ENCODE results near the gene NRROS. TPM values are rescaled to one million over a fixed set of nuclear protein-coding genes. Genes with fewer than 3 reads are reported as not detected.

NRROS gene
- total and polyA plus RNA-seq, 2 of the 13 experiments (the other 11 are each of a cell fraction or from before 2014, with no cell fraction given): not detected

DNA sequence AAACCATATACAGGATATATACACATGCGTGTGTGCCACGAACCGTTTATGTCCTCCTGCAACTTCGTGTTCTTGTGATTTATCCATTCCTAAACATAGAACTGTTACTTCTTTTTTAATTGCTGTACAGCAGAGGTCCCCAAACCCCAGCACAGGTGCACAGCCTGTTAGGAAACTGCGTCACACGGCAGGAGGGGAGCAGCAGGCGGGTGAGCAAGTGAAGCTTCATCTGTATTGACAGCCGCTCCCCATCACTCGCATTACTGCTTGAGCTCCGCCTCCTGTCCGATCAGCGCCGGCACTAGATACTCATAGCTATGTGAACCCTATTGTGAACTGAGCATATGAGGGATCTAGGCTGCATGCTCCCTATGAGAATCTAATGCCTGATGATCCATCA, 34.9 kb upstream of the NRROS start:
- FAIRE-seq: no peak
- in situ Hi-C loops (cut with HindIII; ENCODE audit: extremely low pct_ligation_motif_present, low pct_unique_long_range_greater_than_20kb): no loop called here
- TF ChIP-seq HIVEP1 (CRISPR knock-in tag; IDR thresholded peaks at IDR 0.05) (no peak), ZNF746 (CRISPR knock-in tag; IDR thresholded peaks at IDR 0.05) (no peak), ZBTB1 (CRISPR knock-in tag; IDR thresholded peaks at IDR 0.05; ENCODE audit: borderline replicate concordance) (no peak), FLYWCH1 (CRISPR knock-in tag; IDR thresholded peaks at IDR 0.05) (no peak), ZNF264 (CRISPR knock-in tag; IDR thresholded peaks at IDR 0.05) (no peak), ZNF33A (CRISPR knock-in tag; IDR thresholded peaks at IDR 0.05; ENCODE audit: borderline replicate concordance) (no peak)

DNA sequence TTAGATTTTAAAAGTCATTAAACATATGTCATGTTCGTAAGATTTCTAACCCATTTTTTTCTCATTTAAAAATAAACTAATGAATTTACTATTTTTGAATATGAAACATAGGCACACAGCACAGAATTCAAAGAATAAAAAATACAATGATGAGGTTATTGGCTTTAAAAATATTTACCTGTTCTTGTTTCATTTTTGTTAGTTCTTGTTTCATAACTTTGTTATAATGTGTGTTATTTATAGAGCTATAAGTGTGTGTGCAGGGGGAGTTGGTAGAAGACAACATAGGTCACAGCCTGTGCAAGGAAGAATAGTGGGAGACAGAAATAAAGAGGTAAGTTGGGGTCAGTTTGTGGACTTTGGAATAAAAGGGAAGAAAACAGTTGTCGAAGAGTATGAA, 30.8 kb upstream of the NRROS start:
- CTCF ChIA-PET (ENCODE audit: low intra/inter-chr PET ratio, low total read pairs): interaction anchor here (1.2 to 3.4 kb wide), 3 partner anchors 76 to 361 kb away, joined by 3 to 59 read pairs (median 5); no protein-coding TSS in a partner anchor
- WGBS (ENCODE audit: low lambda C conversion rate): 5% methylated on average over 2 of the region's 2 CpGs
- DNase-seq (ENCODE audit: low spot score) (no peak), ATAC-seq (no peak), FAIRE-seq (no peak)
- H3K36me3 ChIP-seq (replicated peaks in 1 of 2; ENCODE audit: control insufficient read depth in 1 of 2, insufficient read depth in 2 of 2, low read length in 2 of 2): no peaks in the 10 kb centered on the region
- H3K27me3 ChIP-seq (ENCODE audit: control insufficient read depth in 1 of 2, insufficient read depth in 2 of 2, low read length in 2 of 2): peaks cover 0 to 27% of the 10 kb centered on the region in 2 experiments; a peak in 3 of 5 replicates
- no peaks in the 10 kb centered on the region for H3K79me2 ChIP-seq (ENCODE audit: insufficient read depth, low read length)
- H3K27ac ChIP-seq (ENCODE audit: extremely low read length, insufficient read depth, low read length): no peak overlapping the region
- in situ Hi-C loops (cut with HindIII; ENCODE audit: extremely low pct_ligation_motif_present, low pct_unique_long_range_greater_than_20kb): loop anchor here (5.0 kb wide), 1 partner anchor 79 kb away; no protein-coding TSS in a partner anchor
- intact Hi-C loops (cut with micrococcal nuclease; ENCODE audit: unreplicated experiment): loop anchor here (1.0 kb wide), 2 partner anchors 77 to 334 kb away; partner anchors contain the start of gene NCBP2
- no peak overlapping the region for H3K4me3 ChIP-seq (replicated peaks in 1 of 3; ENCODE audit: insufficient read depth in 1 of 3, low read depth in 2 of 3, low read length in 3 of 3)
- H3K9me3 ChIP-seq (ENCODE audit: low read length): no peaks in the 10 kb centered on the region
- H3K9ac ChIP-seq (ENCODE audit: insufficient read depth, low read depth, low read length): no peak overlapping the region
- H3K4me1 ChIP-seq (ENCODE audit: insufficient read depth, low read length): peaks cover 18% of the 10 kb centered on the region
- no TSS peak for BruUV-seq (replicated peaks)
- no peak overlapping the region for H2AFZ ChIP-seq (ENCODE audit: low read length)
- POLR2A ChIA-PET: no interaction called here
- no peak overlapping the region for H3K4me2 ChIP-seq (ENCODE audit: low read depth, low read length)
- no peaks in the 10 kb centered on the region for H4K20me1 ChIP-seq (ENCODE audit: insufficient read depth, low read length)
- TF ChIP-seq, protein P1, sequence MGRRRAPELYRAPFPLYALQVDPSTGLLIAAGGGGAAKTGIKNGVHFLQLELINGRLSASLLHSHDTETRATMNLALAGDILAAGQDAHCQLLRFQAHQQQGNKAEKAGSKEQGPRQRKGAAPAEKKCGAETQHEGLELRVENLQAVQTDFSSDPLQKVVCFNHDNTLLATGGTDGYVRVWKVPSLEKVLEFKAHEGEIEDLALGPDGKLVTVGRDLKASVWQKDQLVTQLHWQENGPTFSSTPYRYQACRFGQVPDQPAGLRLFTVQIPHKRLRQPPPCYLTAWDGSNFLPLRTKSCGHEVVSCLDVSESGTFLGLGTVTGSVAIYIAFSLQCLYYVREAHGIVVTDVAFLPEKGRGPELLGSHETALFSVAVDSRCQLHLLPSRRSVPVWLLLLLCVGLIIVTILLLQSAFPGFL (CRISPR knock-in tag; IDR thresholded peaks at IDR 0.05): no peak
- TF ChIP-seq, protein P2, sequence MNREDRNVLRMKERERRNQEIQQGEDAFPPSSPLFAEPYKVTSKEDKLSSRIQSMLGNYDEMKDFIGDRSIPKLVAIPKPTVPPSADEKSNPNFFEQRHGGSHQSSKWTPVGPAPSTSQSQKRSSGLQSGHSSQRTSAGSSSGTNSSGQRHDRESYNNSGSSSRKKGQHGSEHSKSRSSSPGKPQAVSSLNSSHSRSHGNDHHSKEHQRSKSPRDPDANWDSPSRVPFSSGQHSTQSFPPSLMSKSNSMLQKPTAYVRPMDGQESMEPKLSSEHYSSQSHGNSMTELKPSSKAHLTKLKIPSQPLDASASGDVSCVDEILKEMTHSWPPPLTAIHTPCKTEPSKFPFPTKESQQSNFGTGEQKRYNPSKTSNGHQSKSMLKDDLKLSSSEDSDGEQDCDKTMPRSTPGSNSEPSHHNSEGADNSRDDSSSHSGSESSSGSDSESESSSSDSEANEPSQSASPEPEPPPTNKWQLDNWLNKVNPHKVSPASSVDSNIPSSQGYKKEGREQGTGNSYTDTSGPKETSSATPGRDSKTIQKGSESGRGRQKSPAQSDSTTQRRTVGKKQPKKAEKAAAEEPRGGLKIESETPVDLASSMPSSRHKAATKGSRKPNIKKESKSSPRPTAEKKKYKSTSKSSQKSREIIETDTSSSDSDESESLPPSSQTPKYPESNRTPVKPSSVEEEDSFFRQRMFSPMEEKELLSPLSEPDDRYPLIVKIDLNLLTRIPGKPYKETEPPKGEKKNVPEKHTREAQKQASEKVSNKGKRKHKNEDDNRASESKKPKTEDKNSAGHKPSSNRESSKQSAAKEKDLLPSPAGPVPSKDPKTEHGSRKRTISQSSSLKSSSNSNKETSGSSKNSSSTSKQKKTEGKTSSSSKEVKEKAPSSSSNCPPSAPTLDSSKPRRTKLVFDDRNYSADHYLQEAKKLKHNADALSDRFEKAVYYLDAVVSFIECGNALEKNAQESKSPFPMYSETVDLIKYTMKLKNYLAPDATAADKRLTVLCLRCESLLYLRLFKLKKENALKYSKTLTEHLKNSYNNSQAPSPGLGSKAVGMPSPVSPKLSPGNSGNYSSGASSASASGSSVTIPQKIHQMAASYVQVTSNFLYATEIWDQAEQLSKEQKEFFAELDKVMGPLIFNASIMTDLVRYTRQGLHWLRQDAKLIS (CRISPR knock-in tag; IDR thresholded peaks at IDR 0.05): no peak
- TF ChIP-seq ZNF792 (CRISPR knock-in tag; IDR thresholded peaks at IDR 0.05) (no peak), ZNF124 (CRISPR knock-in tag; IDR thresholded peaks at IDR 0.05) (no peak), FOSL2 (CRISPR knock-in tag; IDR thresholded peaks at IDR 0.05) (no peak)
- TF ChIP-seq, protein P3, sequence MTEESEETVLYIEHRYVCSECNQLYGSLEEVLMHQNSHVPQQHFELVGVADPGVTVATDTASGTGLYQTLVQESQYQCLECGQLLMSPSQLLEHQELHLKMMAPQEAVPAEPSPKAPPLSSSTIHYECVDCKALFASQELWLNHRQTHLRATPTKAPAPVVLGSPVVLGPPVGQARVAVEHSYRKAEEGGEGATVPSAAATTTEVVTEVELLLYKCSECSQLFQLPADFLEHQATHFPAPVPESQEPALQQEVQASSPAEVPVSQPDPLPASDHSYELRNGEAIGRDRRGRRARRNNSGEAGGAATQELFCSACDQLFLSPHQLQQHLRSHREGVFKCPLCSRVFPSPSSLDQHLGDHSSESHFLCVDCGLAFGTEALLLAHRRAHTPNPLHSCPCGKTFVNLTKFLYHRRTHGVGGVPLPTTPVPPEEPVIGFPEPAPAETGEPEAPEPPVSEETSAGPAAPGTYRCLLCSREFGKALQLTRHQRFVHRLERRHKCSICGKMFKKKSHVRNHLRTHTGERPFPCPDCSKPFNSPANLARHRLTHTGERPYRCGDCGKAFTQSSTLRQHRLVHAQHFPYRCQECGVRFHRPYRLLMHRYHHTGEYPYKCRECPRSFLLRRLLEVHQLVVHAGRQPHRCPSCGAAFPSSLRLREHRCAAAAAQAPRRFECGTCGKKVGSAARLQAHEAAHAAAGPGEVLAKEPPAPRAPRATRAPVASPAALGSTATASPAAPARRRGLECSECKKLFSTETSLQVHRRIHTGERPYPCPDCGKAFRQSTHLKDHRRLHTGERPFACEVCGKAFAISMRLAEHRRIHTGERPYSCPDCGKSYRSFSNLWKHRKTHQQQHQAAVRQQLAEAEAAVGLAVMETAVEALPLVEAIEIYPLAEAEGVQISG (CRISPR knock-in tag; IDR thresholded peaks at IDR 0.05): no peak

More for the DNA sequence above, 34.9 kb upstream of the NRROS start:
- Histone ChIP-seq H4K20me1 (ENCODE audit: insufficient read depth, low read length) (no peaks in the 10 kb centered on the region), H3K9ac (ENCODE audit: insufficient read depth, low read depth, low read length) (no peak overlapping the region), H3K9me3 (ENCODE audit: low read length) (no peaks in the 10 kb centered on the region), H3K4me1 (ENCODE audit: insufficient read depth, low read length) (peaks cover 27% of the 10 kb centered on the region), H3K27me3 (ENCODE audit: control insufficient read depth in 1 of 2, insufficient read depth in 2 of 2, low read length in 2 of 2) (peaks cover 2 to 25% of the 10 kb centered on the region in 2 experiments; a peak in 4 of 5 replicates), H2AFZ (ENCODE audit: low read length) (no peak overlapping the region), H3K27ac (ENCODE audit: extremely low read length, insufficient read depth, low read length) (no peak overlapping the region), H3K4me3 (replicated peaks in 1 of 3; ENCODE audit: insufficient read depth in 1 of 3, low read depth in 2 of 3, low read length in 3 of 3) (no peak overlapping the region), H3K4me2 (ENCODE audit: low read depth, low read length) (no peak overlapping the region; the same call in 1 of the 2 replicates), H3K36me3 (replicated peaks in 1 of 2; ENCODE audit: control insufficient read depth in 1 of 2, insufficient read depth in 2 of 2, low read length in 2 of 2) (no peaks in the 10 kb centered on the region), H3K79me2 (ENCODE audit: insufficient read depth, low read length) (no peaks in the 10 kb centered on the region)
- intact Hi-C loops (cut with micrococcal nuclease; ENCODE audit: unreplicated experiment): no loop called here
- no peak for DNase-seq (ENCODE audit: low spot score)
- WGBS (ENCODE audit: low lambda C conversion rate): 12% methylated on average over 13 of the region's 13 CpGs
- ChIA-PET POLR2A (no interaction called here), CTCF (ENCODE audit: low intra/inter-chr PET ratio, low total read pairs) (no interaction called here)
- peak; percentile 25; the same call in 2 of the 3 replicates for ATAC-seq
- BruUV-seq (replicated peaks): no TSS peak

Measured in HepG2 (cell line).